A549 treated with dexamethasone at 1 μM for 4 hours (cell line): ENCODE results near the gene RILPL1. TPM values are rescaled to one million over a fixed set of nuclear protein-coding genes. Genes with fewer than 3 reads are reported as not detected.

Experiments used
- total RNA-seq: library from RNA; stranded (reverse); fragments of 200-300 nt; extraction: Qiagen RNA extraction; gene quantifications from 5 replicates; pipeline ENCODE4 v1.2.3, GENCODE V29; 2022

The RILPL1 gene
- total RNA-seq, result 8.8 to 15.1 TPM (median 12.5 TPM) in 5 replicates

GRCh38 chr12:123533672-123534643, at the start of gene RILPL1:
RILPL1 (minus strand) TSS chr12:123533719; CDS start chr12:123533482, 237 bp downstream.

GRCh38 chr12:123457980-123458779, 75.3 kb downstream of the RILPL1 start, which contains the start of gene SNRNP35:
SNRNP35 (plus strand) TSS chr12:123458139; CDS start chr12:123465541, 7,402 bp downstream.

GRCh38 chr12:123436017-123436964, 97.2 kb downstream of the RILPL1 start, which contains the start of gene RILPL2:
RILPL2 (minus strand) TSS chr12:123436684; CDS start chr12:123436420, 264 bp downstream.

Other genes starting within 250 kb of the RILPL1 start
- gene SBNO1, start 168.9 kb downstream of the RILPL1 start, total RNA-seq, result 18.7 to 33.7 TPM (median 28.6 TPM) in 5 replicates
- gene KMT5A, start 149.6 kb downstream of the RILPL1 start, total RNA-seq, result 46.3 to 69.2 TPM (median 62.1 TPM) in 5 replicates
- 1.5 to 1.6 TPM (median 1.5 TPM) in 5 replicates for gene RILPL2, start 97.0 kb downstream of the RILPL1 start, total RNA-seq
- 20.6 to 21.4 TPM (median 21.2 TPM) in 5 replicates for gene SNRNP35, start 75.6 kb downstream of the RILPL1 start, total RNA-seq
- 166 to 233 TPM (median 214 TPM) in 5 replicates for gene TMED2, start 50.8 kb upstream of the RILPL1 start, total RNA-seq
- gene DDX55, start 68.4 kb upstream of the RILPL1 start, total RNA-seq, result 27.0 to 31.2 TPM (median 30.8 TPM) in 5 replicates
- 31.5 to 38.0 TPM (median 33.1 TPM) in 5 replicates for gene EIF2B1, start 100.0 kb upstream of the RILPL1 start, total RNA-seq
- 25.0 to 33.8 TPM (median 31.4 TPM) in 5 replicates for gene GTF2H3, start 100.1 kb upstream of the RILPL1 start, total RNA-seq
- 11.9 to 13.7 TPM (median 13.2 TPM) in 5 replicates for gene TCTN2, start 137.4 kb upstream of the RILPL1 start, total RNA-seq
- gene ATP6V0A2, start 178.6 kb upstream of the RILPL1 start, total RNA-seq, result 15.0 to 23.2 TPM (median 21.4 TPM) in 5 replicates
- gene DNAH10, start 228.6 kb upstream of the RILPL1 start, total RNA-seq, result 0.18 to 0.38 TPM (median 0.29 TPM) in 5 replicates